Endothelial cell (in vitro differentiated cells): Measurements from ENCODE around the gene ZNF500. TPM values are rescaled to one million over a fixed set of nuclear protein-coding genes. Genes with fewer than 3 reads are reported as not detected.
A peak's percentile ranks its signal among the peaks of the same experiment; 100 is the strongest.

Source experiments
- DNase-seq: peaks from one replicate; pipeline ENCODE4 v3.0.0; 2021; ENCODE audit warnings: low spot score
- H3K27ac Mint-ChIP-seq: one replicate; pipeline ENCODE4 v1.8.0; 2021; ENCODE audit warnings: mixed read lengths, inconsistent platforms; ENCODE audit not compliant: unreplicated experiment
- H3K27me3 Mint-ChIP-seq: one replicate; pipeline ENCODE4 v1.8.0; 2021; ENCODE audit warnings: mild to moderate bottlenecking, moderate library complexity, mixed read lengths, inconsistent platforms; ENCODE audit not compliant: unreplicated experiment
- H3K36me3 Mint-ChIP-seq: one replicate; pipeline ENCODE4 v1.8.0; 2021; ENCODE audit warnings: mild to moderate bottlenecking, low read depth, mixed read lengths, inconsistent platforms; ENCODE audit not compliant: unreplicated experiment
- H3K4me1 Mint-ChIP-seq: one replicate; pipeline ENCODE4 v1.8.0; 2021; ENCODE audit warnings: mild to moderate bottlenecking, mixed read lengths, inconsistent platforms; ENCODE audit not compliant: unreplicated experiment
- H3K4me3 Mint-ChIP-seq: one replicate; pipeline ENCODE4 v1.8.0; 2021; ENCODE audit warnings: mild to moderate bottlenecking, mixed read lengths, inconsistent platforms; ENCODE audit not compliant: unreplicated experiment
- H3K9me3 Mint-ChIP-seq: one replicate; pipeline ENCODE4 v1.8.0; 2021; ENCODE audit warnings: mixed read lengths, inconsistent platforms; ENCODE audit not compliant: unreplicated experiment
- CTCF ChIP-seq: fragments of 200-600 bp; sonication (generic); IDR thresholded peaks from one replicate; pipeline ENCODE4 v1.5.0; 2021; ENCODE audit warnings: antibody characterized with exemption; ENCODE audit not compliant: unreplicated experiment
- total RNA-seq: library from RNA; stranded (reverse); fragmentation: NEBNext Ultra II Directional; extraction: Animal tissue kit (Norgen Biotek cat#: 25700); gene quantifications from one replicate; pipeline ENCODE4 v1.2.1, GENCODE V29; 2021; ENCODE audit not compliant: unreplicated experiment

The ZNF500 gene
- total RNA-seq, 1 donor from 2014 or later: 32.8 TPM

DNA sequence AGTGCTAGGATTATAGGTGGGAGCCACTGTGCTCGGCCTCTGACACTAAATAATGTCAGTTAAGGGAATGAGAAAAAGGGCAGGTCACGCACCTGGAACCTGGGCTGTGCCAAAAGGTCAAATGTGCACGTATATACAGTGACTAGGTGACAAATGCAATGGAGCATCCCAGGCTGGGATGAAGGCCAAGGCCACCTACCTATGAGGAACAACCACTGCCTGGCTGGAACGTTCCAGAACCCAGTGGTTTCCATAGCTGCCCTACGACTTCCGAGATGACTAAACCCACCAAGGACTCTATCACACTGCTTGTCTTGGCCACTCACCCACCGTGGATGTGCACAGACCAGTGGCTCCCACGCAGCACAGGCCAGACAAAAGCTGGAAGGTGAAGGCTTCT is 16.1 kb downstream of the ZNF500 start:
- no peaks in the 10 kb centered on the region for H3K9me3 Mint-ChIP-seq
- no peak for DNase-seq
- H3K4me1 Mint-ChIP-seq: no peaks in the 10 kb centered on the region
- H3K4me3 Mint-ChIP-seq: no peak overlapping the region
- H3K27ac Mint-ChIP-seq: no peak overlapping the region
- peaks cover 1% of the 10 kb centered on the region for H3K27me3 Mint-ChIP-seq
- no peak for TF ChIP-seq CTCF
- H3K36me3 Mint-ChIP-seq: peaks cover 27% of the 10 kb centered on the region

DNA sequence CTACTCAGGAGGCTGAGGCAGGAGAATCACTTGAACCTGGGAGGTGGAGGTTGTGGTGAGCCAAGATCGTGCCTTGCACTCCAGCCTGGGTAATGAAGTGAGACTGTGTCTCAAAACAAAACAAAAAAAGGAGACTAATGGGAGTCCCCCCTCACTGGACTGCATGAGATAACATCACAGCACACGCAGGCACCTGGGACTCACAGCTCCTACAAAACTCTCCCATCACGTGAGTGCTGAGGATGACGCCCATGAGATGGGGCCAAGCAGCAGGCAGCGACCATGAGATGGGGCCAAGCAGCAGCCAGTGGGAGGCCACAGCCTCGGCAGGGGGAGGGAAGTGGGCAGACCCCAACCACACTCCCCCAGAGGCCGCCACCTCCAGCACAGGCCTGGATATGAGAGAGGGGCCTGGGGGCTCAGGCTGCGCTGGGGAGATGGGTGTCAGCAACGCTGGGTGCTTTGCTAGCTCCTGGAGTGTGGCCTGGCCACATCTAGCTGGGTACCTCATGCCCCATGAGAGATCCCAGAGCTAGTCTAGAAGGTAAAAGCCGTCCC is 17.2 kb downstream of the ZNF500 start:
- Mint-ChIP-seq H3K36me3 (peaks cover 18% of the 10 kb centered on the region), H3K4me3 (no peak overlapping the region), H3K27ac (no peak overlapping the region), H3K27me3 (peaks cover 1% of the 10 kb centered on the region), H3K9me3 (no peaks in the 10 kb centered on the region), H3K4me1 (no peaks in the 10 kb centered on the region)
- no peak for TF ChIP-seq CTCF
- DNase-seq: no peak

DNA sequence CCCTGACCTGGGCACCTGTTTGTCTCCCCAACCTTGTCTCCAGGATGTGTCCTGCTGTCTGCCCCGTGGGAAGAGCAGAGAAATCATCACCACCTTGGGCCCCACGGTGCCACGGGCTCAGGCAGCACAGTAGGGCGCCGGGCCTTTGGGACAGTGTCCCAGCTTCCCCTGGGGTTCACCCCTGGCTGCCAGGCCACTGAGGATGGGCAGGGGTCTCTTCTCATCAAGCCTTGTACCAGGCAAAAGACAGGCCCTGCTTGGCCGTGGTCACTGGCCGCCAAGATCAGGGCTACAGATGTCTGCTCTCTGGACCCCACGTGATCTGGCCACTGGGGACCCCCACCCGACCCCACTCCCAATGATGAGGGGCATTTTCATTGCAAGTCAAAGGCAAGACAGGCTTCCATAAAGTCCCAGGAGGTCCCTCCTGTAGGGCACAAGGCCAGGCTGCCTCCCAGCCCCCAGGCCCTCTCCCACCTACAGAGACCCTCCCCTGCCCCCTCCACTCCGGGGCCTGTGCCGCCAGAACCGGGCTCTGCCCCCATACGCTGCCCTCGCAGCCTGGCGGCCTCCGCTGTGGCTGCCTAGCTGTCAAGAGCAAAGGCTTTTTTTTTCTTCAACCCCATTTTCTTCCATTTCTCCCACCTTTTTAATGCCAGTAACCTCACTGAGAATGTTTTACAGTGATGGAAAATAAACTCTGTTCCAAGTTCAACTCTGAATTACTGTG is 18.1 kb downstream of the ZNF500 start:
- Mint-ChIP-seq H3K27me3 (peaks cover 1% of the 10 kb centered on the region), H3K27ac (peak overlapping the region; percentile 76), H3K4me3 (peak overlapping the region; percentile 43), H3K9me3 (no peaks in the 10 kb centered on the region), H3K36me3 (peaks cover 16% of the 10 kb centered on the region), H3K4me1 (no peaks in the 10 kb centered on the region)
- DNase-seq: no peak
- TF ChIP-seq CTCF: no peak

DNA sequence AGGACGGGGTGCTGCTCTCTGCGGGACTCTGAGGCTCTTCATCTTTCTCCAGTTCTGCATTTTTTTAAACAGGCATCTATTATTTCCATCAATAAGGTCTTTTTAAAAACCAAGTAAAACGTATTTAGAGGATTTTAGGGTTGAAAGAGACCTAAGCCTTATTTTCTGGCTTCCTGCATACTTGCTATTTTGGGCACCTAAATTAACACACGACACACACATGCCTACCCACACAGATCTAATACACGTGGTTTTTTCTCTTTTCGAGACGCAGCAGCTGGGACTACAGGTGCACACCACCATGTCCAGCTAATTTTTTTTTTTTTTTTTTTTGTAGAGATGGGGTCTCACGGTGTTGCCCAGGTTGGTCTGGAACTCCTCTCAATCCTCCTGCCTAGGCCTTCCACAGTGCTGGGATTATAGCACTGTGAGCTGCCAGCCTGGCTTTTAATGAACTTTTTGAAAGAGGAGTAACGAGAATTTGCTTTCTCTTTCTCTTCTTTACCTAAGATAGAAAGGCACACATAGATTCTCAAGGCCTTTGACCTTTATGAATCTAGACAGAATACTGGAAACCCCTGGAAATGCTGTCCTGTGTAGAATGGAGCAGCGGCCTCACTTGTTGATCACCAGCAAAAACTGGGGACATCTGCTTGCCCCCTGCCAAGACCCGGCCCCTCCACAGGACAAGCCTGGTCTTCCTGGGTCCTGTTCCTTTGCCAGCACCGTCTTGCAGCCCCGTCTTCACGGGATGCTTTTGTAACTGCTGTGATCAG is 18.9 kb downstream of the ZNF500 start:
- no peak overlapping the region for H3K27ac Mint-ChIP-seq
- no peaks in the 10 kb centered on the region for H3K9me3 Mint-ChIP-seq
- no peak for TF ChIP-seq CTCF
- H3K4me1 Mint-ChIP-seq: no peaks in the 10 kb centered on the region
- H3K36me3 Mint-ChIP-seq: peaks cover 13% of the 10 kb centered on the region
- DNase-seq: no peak
- peaks cover 1% of the 10 kb centered on the region for H3K27me3 Mint-ChIP-seq
- no peak overlapping the region for H3K4me3 Mint-ChIP-seq
